ENCODE data around the gene NMNAT2.
"Not testable (repeated sequence)": the region's sequence is repeated elsewhere in the genome, so short reads cannot be mapped to it uniquely, and the experiment has no call there.

Gene NMNAT2

DNA sequence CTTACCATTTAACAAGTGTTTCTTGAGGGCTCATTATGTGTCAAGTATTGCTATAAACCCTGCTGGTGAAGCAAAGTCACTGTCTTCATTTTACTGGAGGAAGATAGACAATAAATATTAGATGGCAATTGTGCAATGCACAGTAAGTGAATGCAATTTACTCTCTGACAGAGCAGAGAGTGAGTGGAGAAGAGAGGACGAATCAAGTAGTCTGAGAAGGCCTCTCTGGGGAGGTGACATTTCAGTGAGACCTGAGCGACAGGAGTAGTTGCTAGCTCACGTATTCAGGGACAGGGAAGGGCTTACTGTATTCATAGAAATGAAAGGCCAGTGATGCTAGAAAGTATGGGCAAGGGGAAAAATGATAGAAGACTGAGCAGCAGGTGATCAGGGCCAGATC is 1.2 kb upstream of the NMNAT2 start:
- FAIRE-seq, result peak; percentile 20
- DNase-seq (ENCODE audit: insufficient read length, low spot score), result no peak

DNA sequence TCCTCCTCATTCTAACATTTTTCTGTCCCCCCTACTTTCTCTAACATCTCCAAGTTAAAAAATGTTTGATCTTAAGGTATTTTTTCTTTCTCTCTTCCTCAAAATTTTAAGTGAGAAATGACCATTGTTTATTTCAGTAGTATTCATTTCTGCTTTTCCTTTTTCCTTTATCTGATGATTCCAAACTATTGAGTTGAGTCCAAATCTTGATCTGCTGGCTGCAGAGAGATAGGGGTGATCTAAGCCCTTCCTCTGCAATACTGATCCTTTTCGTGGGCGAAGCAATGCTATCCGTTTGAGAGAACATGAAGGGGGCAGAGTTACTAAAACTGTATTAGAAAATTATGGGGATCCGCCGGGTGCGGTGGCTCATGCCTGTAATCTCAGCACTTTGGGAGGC is 516 bp upstream of the NMNAT2 start:
- DNase-seq (ENCODE audit: insufficient read length, low spot score), result no peak

DNA sequence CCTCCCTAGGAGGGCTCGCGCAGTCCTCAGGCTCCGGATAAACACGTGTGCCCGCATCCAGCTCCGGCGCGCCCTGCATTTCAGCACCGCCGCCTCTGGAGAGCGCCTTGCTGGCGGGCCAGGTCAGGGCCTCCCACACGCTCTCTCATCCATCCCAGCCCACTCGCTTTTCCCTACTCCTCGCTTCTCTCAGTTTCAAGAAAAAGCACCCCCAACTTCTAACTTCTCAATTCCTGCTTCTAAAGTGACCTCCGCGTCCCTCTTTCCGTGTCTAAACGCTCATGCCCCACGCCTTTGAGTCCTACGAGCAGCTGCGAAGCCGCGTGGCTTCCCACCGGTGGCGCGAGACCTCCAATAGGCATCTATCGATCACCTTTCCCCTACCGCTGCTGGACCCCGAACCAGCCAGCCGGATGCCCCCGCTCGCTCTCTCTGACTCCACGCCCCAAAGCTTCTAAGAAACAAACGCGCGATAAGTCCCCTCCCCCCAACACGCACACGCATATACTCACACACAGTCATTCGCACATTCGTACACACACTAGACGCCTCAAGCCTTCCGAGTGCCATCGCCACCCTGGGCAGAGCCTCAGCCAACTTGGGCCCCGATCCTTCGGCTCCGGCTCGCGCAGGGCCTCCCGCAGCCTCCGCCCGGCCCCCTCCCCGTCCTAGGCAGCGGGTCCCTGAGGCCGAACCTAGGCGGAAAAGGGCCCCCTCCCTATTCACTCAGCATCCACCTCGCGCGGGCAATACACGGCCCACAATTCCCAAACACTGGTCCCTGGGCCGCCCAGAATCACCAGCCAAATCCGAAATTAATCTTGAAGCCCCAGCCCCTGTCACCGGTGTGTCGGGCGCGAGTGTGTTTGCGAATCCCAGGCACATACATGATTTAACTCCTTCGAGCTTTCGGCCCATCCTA is 1.1 kb downstream of the NMNAT2 start:
- DNase-seq (ENCODE audit: insufficient read length, low spot score), result peak; percentile 42
- FAIRE-seq, result no peak

More for the DNA sequence above, 516 bp upstream of the NMNAT2 start:
- FAIRE-seq, result no peak

DNA sequence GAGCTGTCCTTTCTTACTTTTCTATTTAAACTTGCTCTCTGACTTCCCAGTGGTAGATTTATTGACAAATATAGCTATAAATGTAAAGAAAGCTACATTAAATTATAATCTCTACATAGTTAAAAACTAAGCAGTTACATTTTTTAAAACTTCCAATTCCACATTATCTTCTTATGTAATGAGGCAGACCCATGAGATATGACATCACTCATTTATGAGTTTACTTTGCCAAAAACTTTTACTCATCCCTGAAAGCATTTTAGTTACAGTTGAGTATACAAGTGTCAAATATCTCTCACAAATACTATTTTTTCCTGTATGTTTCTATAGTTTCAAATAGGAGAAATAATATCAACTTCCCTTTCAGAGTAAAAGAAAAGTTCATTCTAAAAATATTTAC is 3.8 kb downstream of the NMNAT2 start:
- no peak for FAIRE-seq
- no peak for DNase-seq (ENCODE audit: insufficient read length, low spot score)

DNA sequence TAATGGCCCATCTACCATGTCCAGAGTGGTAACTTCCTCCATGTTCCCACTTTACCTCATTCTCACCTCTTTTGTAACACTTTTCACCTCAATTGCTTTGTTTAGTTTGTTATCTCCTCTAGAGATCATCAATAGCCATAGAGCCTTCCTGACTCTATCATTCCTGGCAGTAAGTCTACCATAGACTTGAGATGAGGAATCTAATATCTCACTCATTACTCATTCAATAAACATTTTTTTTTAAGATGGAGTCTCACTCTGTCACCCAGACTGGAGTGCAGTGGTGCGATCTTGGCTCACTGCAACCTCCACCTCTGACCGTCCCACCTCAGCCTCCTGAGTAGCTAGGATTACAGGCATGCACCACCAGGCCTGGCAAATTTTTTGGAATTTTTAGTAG is 7.1 kb downstream of the NMNAT2 start:
- DNase-seq (ENCODE audit: insufficient read length, low spot score) (no peak), FAIRE-seq (no peak)

DNA sequence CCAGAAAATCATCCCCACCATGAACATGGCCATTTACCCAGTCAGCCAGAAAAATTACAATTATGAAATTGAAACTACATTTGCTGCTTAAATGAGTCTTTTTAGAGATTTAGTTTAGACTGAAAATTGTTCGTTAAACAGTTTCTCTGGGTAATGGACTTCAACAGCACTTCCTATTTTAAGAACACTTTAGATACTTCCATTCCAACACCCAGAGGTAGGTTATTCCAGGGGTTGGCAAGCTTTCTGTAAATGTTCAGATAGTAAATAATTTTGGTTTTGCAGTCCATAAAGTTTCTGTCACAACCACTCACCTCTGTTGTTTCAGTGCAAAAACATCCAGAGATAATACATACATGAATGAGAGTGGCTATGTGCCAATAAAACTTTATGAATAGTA is 10.2 kb downstream of the NMNAT2 start:
- no peak for DNase-seq (ENCODE audit: insufficient read length, low spot score)
- FAIRE-seq, result no peak

DNA sequence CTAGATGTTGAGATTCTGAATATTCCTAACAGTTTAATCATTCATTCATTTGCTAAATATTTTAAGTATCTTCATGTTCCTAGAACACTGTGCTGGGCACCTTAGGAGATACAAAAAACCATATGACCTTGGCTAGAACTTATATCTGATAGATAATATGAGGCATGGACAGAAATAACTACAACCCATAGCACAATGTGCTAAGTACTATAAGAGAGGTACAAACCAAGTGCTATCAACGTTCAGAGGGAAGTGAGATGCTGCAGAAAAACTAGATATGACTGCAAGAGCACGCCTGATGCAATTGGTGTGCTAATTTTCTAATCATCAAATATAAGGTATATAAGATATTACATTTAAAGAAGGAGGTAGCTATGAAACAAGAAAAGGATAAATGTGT is 10.7 kb downstream of the NMNAT2 start:
- DNase-seq (ENCODE audit: insufficient read length, low spot score) (no peak), FAIRE-seq (no peak)

DNA sequence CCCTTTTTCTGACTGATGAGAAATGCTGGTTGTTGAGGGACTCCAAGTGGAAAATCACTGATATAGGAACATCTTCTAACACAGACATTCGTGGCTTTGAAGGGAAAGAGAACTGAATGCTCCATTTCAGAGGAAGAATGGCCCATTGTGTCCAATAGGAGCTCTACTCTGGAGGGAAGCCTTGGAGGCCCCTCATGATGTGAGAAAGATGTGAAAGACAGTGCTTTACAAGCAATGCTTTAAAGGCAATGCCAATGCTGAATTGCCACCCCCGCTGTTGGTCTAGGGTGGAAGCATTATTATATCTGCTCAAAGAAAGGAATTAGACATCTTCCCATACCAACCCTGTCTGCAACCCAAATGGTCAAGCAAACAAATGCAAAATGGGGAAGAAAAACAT is 13.7 kb downstream of the NMNAT2 start:
- no peak for FAIRE-seq
- DNase-seq (ENCODE audit: insufficient read length, low spot score), result no peak

DNA sequence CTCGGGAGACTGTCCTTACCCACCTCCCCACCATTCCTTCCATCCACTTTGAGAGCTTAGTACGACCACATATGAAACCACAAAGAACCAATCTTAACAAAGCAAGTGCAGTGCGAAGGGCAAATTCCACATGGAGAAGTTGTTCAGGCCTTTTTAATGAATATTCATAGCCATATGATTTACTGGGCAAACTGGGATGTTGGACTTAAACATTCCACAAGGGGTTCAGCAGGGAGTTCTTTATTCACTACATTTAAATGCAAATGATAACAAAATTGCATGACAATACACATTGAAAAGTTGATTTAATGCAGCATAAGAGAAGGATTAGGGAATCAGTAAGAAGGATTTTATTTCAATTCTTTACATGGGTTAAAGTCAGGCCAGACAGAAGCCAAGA is 14.7 kb downstream of the NMNAT2 start:
- DNase-seq (ENCODE audit: insufficient read length, low spot score), result no peak
- FAIRE-seq, result no peak

DNA sequence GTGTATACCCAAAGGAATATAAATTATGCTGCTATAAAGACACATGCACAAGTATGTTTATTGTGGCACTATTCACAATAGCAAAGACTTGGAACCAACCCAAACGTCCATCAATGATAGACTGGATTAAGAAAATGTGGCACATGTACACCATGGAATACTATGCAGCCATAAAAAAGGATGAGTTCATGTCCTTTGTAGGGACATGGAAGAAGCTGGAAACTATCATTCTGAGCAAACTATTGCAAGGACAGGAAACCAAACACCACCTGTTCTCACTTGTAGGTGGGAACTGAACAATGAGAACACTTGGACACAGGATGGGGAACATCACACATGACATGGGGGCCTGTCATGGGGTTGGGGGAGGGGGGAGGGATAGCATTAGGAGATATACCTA is 16.6 kb downstream of the NMNAT2 start:
- FAIRE-seq, result not testable (repeated sequence)

DNA sequence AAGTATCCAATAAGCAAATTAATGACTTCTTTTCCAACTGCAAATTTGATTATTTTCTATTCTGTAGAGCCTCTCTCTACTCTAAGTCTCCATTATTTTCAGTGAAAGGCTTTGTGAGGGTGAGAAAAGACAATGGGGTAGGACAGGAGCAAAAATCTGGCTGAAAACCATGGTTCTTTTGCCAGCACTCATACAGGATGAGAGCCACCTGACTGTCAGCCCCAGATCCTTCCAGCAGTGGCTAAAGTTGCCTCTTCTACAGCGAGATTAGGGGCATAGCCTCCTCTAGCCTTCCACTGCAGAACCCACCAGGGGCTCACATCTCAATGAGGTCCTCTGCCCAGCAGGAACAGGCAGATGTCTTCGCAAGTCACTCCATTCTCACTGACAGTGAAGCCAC is 23.7 kb downstream of the NMNAT2 start:
- no peak for FAIRE-seq
- no peak for DNase-seq (ENCODE audit: insufficient read length, low spot score)

More for the DNA sequence above, 16.6 kb downstream of the NMNAT2 start:
- not testable (repeated sequence) for DNase-seq (ENCODE audit: insufficient read length, low spot score)

DNA sequence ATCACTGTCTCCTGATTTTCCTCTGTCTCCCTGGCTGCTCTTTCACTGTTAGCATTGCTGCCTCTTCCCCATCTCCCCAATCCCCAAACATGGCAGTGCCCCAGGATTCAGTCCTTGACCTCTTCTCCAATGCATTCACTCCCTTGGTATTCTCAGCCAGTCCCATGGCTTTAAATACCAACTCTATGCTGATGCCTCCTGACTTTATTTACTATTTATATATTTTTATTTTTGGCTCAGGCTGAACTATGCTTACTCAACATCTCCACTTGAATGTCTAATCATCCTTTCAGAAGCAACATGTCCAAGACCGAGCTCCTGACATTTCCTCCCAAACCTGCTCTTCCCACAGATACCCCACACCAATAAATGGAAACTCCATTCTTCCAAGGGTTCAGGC is 26.3 kb downstream of the NMNAT2 start:
- no peak for DNase-seq (ENCODE audit: insufficient read length, low spot score)
- no peak for FAIRE-seq

DNA sequence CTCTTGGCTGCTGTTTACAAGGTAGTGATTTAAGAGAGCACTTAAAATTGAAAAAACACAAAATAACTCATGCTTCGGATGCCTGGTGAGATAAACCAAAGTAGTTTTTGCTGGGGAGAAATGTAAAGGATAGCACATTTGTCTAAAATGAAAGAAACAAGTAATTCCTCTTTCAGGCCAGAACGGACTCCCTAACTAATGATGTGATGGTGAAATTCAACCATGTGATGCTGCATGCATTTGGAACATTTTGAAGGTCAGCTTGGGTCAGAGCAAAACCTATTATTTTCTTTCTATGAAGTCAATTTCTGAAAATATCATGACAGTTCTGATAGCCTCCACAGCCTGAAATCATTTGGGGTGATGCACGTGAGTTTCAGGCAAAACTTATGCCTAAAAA is 27.6 kb downstream of the NMNAT2 start:
- FAIRE-seq (no peak), DNase-seq (ENCODE audit: insufficient read length, low spot score) (no peak)

DNA sequence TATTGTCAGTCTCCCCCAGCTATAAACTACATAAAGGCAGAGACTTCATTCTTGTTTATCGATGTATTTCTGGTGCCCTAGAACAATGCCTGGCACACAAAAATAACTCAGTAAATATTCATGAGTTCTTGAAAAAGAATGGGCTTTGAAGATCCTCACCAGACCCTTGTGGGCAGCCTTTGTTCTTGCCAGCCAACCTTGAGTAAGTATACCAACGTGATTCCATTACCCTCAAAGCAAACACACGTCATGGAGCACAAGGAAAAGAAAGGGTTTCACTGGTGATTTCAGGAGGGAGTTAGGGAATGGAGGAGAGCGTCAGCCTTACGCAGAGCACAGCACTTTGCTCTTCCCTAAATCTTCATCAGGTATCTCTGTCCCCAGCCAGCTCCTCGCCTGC is 29.4 kb downstream of the NMNAT2 start:
- no peak for DNase-seq (ENCODE audit: insufficient read length, low spot score)
- no peak for FAIRE-seq

DNA sequence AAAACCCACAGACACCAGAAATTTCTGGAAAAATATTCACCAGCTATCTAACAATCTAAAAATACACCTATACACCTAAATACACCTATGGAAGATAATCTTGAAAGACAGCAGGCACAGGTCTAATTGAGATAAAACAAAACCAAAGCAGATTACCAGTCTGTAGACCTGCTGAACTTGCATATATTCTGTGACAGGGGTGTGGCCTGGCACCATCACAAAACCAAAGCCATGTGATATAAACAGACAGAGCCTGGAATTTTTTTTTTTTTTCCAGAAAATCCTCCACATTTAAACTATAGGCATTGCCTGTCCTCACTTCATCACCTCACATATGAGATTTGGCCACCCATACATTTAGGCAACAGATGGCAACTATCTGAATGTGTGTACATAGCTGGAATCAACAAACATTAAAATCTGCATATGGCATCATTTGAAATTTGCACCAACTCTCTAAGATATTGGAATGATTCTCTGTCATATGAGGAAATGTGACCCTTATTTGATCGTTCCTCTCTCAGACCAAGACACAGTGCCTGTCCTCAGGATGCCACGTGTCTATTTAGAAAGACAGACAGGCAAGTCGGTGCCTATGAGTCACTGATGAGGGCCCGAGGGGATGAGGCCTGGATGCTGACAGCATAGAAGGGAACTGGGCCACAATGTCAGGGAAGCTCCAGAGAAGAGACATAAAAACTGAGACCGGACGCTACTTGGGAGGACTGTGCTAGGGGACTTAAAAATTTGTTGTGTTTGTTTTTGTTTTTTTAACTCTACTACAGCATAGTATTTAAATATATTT is 32.6 kb downstream of the NMNAT2 start:
- DNase-seq (ENCODE audit: insufficient read length, low spot score), result no peak
- no peak for FAIRE-seq

DNA sequence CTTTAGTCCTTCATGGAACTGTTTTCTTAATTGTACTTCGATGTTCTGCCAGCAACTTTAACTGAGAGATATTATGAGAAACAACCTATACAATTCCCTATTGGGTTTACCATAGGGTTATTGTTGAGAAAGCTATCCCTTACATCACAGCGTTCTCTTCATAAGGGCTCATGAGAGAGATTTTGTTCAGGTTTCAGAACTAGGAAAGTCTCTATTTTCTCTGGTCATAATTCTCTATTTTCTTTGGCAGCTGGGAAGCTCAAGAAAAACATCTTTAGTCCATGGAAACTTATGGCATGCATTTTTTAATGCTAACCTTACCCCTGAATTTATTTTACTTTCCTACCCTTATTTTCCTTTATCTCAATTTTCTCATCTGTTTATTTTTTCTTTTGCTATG is 38.2 kb downstream of the NMNAT2 start:
- DNase-seq (ENCODE audit: insufficient read length, low spot score) (no peak), FAIRE-seq (no peak)

DNA sequence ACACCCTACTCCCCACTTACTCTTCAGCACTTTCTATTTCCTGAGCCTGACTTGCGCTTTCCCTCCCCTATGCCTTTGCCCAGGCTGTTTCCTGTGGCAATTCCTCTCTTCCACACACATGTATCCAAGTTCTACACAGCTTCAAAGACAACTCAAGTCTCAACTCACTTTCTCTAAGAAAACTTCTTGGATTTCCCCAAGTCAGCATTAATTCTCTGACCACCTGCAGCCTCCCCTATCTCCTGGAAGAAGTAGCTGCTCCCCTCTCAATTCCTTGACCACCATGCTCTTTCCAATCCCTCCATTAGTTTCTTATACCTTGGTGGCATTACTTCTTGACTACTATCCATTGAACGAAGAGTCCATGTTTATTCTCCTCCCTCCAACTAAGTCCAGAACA is 42.8 kb downstream of the NMNAT2 start:
- FAIRE-seq, result no peak
- DNase-seq (ENCODE audit: insufficient read length, low spot score), result no peak

DNA sequence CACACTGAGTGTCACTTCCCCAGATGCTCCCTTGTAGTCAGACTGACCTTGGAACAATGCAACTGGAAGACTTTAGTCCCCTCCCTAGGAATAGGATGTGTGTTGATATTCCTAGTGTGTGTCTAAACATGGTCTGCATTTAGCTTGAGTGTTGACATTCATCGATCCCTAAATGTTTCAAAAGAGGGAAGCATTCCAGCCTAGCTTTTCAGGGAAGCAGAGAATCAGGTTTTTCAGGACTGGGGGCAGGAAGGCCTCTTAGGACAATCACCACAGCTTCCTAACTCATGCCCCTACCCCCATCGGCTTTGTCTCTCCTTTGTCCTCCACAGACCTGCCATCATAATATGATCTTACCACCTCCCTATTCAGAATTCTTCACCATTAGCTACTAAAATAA is 43.4 kb downstream of the NMNAT2 start:
- FAIRE-seq (no peak), DNase-seq (ENCODE audit: insufficient read length, low spot score) (no peak)

DNA sequence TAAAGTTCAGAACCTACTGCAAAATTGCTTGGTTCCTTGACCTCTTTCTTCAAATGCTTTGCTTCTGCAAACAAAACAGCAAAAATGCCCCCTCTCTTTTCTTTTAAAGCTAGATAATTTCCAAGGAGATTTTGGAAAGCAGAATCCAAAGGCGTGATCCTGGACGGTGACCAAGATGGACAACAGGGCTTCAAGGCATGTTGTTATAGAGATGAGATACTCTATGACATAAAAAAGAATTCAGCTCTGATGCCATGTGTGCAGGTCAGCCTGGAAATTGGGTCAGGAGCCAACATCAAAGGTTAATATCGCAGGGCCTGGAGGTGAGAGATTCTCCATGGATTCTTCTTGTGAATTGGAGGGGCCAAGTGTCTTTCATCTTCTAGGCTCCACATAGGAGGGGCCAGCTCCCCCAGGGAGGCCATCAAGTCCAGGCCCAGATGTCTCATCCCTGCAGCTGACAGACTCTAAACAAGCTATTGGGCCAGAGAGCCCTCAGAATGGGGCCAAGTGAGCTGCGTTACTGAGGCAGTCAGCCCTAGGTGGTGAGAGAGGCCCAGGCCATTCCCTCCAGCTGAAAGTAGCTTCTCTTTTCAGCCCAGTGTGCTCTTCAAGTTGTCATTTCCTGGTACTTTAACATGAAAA is 45.5 kb downstream of the NMNAT2 start:
- FAIRE-seq, result no peak

DNA sequence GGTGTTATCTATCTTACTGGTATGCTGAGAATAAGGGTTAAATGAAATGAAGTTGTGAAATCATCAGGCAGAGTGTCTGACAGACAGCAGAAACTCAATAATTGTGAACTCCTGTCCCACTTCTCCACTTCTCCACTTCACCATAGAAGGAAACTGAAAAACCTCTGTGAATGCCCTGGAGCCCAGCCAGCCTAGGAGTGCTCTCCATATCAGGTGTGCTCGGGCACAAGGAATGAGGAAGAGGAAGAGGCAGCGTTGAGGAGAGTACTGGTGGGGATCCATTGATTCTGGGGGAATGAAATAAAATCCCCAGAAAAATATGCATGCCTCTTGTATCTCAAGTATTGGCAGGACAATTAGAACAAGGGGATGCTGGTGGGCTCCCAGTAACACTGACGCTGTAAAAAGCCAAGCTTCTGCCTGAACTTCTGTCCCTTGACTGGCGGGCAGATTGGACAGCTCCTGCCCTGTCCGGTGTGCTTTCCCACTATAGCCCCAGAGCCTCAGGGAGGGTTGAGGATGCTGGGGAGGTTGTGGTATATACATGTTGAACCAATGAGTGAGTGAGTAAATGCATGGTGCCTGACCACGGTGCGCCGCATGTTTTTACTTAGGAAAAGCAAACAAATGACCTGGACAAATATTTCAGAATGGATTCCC is 47.7 kb downstream of the NMNAT2 start:
- FAIRE-seq (no peak), DNase-seq (ENCODE audit: insufficient read length, low spot score) (no peak)

More for the DNA sequence above, 45.5 kb downstream of the NMNAT2 start:
- no peak for DNase-seq (ENCODE audit: insufficient read length, low spot score)
